ENCODE results near the gene RPIA.
A peak's percentile ranks its signal among the peaks of the same experiment; 100 is the strongest.
"Not testable (repeated sequence)": the region's sequence is repeated elsewhere in the genome, so short reads cannot be mapped to it uniquely, and the experiment has no call there.

RPIA gene

DNA sequence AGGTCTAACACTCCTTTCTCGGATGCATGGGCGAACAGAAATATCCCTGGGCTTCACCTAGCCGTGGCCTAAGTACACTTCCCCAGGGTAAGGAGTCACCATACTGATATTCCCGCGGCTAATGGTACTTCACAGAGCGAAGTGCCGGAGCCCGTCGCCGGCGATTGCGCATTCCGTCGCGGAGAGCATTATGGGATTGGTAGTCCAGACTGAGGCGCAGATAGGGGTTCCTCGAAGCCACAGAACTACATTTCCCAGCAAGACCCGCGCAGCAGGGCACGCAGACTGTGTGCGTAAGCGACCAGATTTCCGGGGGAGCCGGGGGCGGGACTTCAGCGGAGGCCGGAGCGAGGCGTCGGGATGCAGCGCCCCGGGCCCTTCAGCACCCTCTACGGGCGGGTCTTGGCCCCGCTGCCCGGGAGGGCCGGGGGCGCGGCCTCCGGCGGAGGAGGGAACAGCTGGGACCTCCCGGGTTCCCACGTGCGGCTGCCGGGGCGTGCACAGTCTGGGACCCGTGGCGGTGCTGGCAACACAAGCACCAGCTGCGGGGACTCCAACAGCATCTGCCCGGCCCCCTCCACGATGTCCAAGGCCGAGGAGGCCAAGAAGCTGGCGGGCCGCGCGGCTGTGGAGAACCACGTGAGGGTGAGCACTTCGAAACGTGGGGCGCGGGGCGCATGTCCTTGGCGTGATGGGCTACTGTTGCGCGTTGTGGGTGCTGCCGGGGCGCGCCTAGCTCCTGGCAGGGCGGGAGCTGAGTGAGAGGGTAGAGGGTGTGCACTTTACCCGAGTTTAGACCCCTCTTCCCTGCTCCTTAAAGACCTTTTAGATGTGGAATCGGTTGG lies at the start of gene RPIA:
TSS of gene RPIA (plus strand) at position 335 of the 845 bp plus-strand sequence. CDS start at position 361, 26 bp downstream.
- DNase-seq (ENCODE audit: low read depth) = peak; percentile 98

DNA sequence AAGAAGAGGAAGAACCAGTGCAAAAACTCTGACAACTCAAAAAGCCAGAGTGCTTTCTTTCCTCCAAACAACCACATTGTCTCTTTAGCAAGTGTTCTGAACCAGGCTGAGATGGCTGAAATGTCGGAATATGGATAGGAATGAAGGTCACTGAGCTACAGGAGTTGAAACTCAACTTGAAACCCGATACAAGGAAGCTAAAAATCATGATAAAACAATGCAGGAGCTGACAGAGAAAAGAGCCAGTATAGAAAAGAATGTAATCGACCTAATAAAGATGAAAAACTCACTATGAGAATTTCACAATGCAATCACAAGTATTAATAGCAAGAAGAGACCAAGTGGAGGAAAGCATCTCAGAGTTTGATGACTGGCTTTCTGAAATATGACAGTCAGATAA lies 49.2 kb upstream of the RPIA start:
- no peak for DNase-seq (ENCODE audit: low read depth)

DNA sequence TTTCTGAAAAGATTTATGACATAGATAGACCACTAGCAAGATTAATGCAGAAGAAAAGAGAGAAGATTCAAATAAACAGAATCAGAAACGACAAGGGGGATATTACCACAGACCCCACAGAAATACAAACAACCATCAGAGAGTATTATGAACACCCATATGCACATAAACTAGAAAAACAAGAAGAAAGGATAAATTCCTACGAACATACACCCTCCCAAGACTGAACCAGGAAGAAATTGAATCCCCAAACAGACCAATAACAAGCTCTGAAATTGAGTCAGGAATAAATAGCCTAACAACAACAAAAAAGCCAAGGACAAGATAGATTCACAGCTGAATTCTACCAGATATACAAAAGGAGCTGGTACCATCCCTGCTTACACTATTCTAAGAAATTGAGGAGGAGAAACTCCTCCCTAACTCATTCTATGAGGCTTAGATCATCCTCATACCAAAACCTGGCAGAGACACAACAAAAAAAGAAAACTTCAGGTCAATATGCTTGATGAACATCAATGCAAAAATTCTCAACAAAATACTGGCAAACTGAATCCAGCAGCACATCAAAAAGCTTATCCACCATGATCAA lies 46.1 kb upstream of the RPIA start:
- DNase-seq (ENCODE audit: low read depth) = not testable (repeated sequence)

DNA sequence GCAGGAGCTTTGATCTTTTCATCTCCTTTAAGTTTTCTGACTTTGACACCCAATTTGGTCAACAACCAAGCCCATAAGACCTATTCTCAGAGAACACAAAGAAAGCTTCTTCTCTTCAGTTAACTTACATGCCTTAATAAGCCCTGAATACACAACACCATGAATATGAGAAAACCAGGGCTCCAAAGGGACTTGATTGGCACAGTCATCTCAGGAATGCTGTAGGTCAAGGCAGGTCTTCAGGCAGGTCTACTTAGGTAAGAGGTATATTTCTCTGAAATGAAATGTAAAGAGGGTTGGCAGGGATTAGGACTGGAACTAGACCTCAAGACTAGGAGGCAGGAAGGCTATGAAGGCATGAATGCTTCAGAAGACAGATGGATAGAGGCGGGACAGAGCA lies 39.8 kb upstream of the RPIA start:
- no peak for DNase-seq (ENCODE audit: low read depth)

DNA sequence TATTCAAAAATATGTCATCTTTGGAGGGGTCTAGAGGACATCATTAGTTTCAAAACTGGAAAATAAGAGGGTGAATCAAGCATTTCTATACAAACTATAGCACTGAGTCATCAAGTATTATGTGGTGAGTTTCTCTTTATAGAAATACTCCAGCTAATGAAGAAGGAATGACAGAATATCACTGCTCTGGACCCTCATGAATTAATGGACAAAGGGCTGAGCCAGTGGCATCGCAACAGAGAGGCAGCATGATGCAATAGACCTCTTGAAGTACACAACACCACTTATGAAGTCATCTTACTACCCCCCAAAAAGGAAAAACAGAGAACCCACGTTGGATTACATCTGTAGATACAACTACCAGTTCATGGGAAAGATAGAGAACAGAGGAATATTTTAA lies 36.8 kb upstream of the RPIA start:
- DNase-seq (ENCODE audit: low read depth) = no peak

DNA sequence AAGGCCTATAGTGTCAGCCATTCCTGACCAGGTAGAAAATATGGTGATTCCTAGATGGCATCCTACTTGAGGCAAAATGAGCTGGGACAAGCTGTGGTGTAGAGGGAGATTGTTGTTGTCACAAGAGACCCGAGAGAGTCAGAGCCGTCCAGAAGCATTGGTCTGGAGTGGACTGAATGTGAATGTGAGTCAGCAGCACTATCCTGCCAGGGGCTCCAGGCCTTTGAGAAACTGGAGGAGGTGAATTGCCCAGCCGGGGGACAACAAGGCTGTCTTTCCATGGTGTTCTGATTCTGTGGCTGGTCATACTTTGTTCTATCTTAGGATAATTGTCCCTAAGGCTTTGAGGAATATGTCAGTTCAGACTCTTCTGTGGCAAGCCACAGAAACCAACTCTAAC lies 34.8 kb upstream of the RPIA start:
- no peak for DNase-seq (ENCODE audit: low read depth)

DNA sequence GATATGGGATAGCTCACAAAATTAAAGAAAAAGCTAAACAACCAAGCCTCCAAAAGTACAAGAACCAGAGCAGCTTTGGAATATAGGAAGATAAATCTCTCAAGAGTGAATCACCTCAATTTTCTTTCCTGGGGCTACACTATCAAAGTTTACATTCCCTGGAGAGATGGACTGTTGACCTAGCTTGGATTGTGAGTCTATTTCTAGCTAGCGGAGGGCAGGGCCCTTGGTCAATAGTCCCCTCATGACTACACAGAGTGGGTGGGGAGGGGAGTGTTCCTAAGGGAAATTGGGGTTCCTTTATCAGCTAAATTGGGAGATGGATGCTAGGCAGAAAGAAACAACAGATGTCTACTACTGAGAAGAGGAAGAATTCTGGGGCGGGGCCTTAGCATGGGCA lies 34.3 kb upstream of the RPIA start:
- DNase-seq (ENCODE audit: low read depth) = no peak

DNA sequence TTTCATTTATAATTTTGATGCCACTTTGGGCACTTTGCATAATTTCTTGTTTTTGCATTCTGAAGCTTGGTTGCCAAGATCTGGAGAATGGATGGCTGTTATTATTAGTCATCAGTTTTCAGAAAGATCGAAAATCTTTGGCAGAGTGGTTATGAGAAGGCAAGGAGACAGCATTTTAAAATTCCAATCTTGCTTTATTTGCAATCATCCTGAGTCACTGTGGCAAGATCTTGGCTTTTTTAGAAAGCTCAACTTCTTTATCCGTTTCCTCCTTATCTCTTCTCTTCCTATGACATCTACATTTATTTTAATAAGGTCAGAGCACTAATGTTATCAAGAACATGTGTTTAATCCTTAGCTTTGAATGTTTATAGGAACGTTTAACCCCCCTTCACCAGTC lies 33.1 kb upstream of the RPIA start:
- DNase-seq (ENCODE audit: low read depth) = no peak

DNA sequence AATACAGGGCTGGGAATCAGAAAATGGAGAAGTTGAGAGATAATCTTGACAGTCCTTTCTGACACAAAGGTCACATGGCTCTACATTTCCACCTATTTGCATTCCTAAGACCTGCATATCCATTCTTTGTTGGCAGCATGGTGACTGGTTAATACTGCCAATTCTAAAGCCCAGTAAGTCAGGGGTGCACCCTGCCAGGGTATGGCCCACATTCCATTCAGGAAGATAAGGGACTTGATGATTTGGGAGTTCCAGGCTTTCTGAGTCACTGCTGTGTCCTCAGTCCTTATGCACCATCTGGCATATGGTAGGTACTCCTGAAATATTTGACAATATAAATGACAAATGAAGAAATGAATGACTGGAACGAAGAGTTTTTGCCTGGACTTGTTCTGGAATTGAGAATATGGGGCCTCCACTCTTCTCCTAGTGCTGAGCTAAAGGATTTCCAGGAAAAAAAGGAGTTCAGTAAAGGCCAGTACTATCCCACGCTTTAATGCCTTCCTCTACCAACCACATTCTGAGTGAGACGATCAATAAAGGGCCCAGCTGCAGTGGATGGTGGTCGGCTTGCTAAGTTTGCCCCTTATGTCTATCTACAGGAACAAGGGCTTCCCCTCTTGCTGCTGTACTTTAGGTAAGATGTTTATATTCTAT lies 32.5 kb upstream of the RPIA start:
- no peak for DNase-seq (ENCODE audit: low read depth)

DNA sequence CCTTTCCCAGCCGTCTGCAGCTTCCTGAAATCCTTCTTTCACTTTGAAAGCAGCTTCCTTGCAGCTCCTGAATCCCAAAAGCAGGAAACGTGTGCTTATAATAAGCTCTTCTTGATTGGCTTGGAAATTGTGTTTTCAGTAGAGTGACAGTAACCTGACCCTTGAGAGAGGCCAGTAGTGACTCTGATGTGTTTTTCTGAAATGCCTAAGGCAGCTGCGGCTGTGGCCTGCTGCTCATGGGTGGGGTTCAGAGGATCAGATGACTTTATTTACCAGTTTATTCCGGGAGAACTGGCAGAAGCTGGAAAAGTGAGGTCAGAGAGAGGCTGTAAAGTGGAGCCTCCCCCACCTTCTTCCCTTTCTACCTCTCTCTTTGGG lies 31.9 kb upstream of the RPIA start:
- peak; percentile 48 for DNase-seq (ENCODE audit: low read depth)

DNA sequence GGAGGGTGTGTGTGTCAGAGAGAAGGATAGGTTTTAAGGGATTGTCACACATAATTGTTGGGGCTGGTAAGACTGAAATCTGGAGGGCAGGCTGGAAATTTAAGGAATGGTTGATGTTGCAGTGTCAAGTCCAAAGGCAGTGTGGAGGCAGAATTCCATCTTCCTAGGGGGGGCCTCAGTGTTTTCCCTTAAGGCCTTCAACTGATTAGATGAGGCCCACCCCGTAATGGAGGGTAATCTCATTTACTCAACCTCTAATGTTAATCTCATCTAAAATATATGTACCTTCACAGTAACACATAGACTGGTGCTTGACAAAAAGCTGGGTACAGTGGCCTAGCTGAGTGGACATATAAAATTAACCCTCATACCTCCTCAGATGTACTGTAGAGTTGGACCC lies 30.9 kb upstream of the RPIA start:
- DNase-seq (ENCODE audit: low read depth) = no peak

DNA sequence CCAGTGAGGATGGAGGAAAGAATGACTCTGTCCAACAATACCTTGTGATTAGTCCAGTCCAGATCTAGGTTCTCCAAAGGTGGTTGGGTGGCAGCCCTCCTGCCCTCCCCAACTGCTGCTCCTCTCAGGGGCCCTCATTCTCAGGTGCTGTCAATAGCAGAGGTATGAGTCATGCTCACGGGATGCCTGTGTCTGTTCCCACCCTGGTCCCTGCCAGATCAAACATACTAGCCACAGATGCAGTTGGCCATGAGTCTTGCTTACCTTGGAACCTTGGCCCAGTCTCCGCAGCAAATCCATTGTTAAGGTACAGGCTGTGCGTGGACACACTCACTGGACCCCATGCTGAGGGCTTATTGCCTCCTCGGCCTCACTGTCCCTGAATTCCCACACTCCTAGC lies 24.9 kb upstream of the RPIA start:
- no peak for DNase-seq (ENCODE audit: low read depth)

DNA sequence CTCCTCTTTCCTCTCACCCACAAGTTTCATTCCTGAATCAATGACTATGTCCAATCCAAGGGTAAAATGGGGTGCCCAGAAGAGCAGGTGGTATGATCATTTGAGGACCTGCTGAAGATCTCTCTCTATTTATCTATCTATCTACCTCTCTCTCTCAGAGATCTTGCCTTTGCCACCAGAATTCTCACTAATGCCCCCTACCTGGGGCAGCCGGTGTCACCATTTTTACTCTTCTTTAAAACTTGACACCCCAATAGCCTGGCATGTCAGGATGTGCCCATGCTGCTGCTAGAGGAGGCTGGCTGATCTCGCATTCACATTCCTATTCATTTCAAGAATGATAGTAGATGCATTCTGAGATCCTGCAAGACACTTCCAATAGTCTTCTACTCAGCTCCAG lies 24.3 kb upstream of the RPIA start:
- no peak for DNase-seq (ENCODE audit: low read depth)

DNA sequence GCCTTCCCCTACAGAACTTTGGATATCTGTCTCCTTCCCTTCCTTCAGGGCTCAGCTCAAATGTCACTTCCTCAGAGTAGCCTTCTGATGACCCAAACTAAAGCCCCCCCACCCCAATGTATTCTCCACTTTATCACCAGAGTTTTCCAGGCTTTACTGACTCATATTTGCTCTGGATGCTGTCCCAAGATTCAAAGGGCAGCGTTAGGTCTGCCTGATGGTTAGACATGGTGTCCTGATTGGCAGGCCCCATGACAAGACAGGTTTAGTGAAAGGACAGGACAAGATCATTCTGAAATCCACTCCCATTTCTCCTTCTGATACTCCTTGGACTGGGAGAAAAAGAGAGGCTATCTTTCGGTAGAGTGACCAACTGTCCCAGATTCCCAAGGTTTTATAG lies 22.6 kb upstream of the RPIA start:
- no peak for DNase-seq (ENCODE audit: low read depth)

DNA sequence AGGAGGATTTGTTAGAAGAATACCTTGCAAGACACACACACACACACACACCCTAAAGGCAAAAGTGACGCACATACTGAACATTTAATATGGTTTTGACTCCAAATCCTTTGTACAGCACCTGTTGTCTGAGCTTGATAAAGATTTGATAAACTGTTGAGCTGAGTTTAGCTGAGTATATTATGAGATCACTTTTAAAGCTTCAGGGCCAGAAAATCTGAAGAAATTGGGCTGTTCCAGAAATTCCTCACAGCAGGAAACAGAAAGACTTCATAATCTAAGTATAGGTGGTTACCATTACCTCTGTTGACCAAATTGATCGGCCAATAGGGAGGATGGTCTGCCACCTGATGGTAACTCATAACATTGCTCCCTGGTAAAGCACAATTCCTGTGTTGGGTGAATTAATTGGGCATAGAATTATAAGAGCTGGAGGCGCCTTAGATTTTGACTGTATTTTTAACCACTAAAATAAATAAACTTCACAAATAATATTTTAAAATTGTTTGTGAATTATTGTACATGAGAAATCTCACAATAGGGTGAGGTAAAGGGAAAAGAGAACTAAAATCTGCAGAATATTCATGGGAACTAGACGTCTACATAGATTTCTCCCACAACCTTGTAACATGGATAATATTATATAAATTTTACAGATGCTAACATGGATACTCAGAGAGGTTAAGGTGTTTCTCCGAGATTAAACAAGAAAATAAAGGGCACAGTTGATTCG lies 21.8 kb upstream of the RPIA start:
- DNase-seq (ENCODE audit: low read depth) = no peak

DNA sequence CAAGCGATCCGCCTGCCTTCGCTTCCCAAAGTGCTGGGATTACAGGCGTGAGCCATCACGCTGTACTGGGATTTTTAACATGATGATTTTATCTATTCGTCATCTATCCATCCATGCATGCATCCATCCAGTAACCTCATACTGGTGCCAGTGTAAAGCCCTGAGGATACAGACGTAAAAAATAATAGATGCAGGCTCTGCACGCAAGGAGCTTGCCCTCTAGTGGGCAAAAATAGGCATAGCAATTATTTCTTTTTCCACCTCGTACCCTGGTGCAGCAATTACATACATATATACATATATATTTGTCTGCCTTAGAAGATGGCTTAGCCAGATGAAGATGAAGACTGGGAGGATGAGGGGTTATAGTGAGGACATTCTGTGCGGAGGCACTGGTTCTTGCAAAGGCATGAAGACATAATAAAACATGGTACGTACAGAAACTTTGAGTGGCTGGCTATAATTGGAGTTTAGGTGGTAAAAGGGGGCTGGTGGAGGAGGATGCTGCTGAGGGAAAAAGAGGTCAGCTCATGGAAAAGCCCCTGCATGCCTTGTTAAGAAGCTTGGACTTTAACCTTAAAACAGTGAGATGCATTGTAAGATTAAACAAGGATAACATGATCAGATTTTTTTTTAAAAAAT lies 19.6 kb upstream of the RPIA start:
- no peak for DNase-seq (ENCODE audit: low read depth)

DNA sequence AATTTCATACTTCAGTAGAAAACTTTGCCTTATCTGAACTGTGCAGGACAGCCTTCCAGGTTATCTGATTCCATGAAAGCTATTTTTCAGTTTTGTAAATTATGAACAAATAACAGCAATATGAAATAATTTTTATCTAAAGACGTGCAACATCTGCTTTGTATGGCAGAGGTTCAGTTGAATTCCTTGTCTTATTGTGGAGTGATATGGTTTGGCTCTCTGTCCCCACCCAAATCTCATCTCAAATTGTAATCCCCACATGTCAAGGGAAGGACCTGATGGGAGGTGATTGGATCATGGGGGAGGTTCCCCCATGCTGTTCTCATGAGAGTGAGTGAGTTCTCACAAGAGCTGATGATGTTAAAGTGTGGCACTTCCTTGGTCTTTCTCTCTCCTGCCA lies 18.1 kb upstream of the RPIA start:
- no peak for DNase-seq (ENCODE audit: low read depth)

DNA sequence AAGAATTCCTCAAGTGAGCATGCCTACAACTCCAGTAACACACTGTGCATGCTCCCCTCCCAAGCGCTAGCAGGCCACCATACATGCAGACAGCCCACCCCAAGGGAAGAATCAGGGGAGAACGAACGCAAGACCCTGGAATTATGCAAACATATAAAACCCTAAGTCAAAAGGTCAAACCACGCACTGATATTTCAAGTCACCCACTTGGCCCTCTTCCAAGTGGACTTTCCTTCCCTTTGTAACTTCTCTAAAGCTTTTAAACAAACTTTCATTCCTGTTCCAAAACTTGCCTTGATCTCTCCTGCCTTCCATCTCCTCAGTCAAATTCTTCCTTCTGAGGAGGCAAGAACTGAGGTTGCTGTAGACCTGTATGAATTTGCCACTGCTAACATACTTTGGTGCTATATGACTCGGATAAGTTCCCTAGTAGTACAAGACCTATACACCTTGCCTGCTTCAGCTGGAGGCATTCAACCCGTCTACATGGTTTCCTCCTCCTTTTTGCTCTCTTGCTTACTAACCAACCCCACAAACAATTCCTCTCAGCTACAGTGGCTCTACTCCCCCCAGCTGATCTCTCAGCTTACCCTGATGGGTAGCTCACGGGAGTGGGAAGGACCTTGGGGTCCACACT lies 11.1 kb upstream of the RPIA start:
- no peak for DNase-seq (ENCODE audit: low read depth)

DNA sequence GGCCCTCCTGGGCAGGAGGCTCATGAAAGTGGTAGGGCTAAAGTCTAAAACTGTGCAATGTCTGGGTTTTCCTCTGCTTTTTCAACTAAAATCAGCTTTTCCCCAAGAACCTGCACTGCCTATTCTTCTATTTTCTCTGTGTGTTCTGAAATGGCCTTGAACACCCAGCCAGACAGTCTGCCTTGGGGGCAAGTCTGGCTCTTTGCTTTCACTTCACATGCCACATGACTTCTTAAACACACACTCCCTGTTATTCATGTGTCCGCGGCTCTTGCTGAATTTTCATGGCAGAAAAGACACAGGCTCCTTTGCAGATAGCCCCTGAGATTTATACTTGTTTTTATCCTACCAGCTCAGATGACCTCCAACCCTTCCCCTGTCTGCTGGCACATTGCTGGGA lies 10.6 kb upstream of the RPIA start:
- DNase-seq (ENCODE audit: low read depth) = no peak

DNA sequence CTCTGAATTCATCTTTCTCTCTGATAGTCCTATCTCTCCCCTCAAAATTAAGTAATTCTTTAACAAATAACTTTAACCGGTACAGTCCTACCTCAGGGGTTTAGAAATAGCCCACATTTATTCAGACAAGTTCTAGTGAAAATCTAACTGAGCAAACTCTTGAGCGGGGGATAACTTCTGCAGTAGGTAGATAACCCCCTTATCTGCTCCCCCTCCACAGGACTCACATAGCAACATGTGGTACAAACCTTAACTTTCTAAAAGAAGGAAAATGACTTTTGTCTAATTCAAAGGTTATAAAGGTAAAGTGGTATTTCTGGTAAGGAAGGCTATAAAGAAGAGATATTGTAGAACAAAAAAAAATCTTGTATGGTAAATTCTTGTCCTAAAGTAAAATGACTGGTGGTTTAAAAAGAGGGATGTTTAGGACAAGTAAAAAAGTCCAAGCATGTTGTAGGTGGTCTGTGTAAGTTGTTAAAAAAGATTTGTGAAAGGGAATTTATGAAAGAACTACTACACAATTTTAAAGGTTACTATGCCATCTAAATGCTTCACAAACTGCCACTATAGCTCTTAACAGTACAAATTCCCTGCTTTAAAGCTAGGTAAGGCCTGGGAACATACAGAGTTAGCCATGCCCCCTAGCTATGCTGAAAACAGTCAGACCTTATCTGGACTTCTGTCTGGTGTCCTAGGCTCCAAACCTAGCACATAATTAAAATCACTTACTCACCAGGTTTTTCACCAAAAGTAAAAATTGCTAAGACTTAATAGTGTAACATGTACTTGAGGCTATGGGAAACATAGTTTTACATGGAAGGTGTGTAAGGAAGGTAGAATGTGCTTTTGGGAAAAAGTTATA lies 8.1 kb upstream of the RPIA start:
- DNase-seq (ENCODE audit: low read depth) = no peak

DNA sequence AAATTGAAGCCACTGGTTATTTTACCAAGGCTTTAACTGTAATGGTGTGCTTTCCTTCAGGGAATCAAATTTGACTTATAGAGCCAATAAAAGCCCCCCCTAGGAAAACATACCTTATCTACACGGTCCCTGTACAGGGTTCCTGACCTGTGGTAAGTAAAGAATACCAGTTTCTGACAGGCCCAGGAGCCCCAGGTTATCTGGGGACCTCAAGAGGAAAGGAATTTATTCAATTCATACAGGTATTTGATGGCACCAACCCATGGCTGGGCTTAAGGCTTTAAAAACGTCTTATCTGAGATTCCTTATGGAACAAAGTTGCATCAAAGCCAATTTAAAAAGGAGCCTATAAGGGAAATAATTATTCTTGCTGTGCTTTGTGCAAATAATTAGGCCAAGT lies 7.0 kb upstream of the RPIA start:
- no peak for DNase-seq (ENCODE audit: low read depth)

All from GM04504 (cell line).